Stimulated activated CD8-positive, alpha-beta memory T cell treated with anti-CD3 and anti-CD28 coated beads, Interleukin-2, amount 100 ng/mL, for 1 hour (primary cell): ENCODE measurements around the gene LUZP1.

Experiments used
- DNase-seq, 2 donors: peaks; one replicate each; pipeline ENCODE4 v3.0.0-alpha.2; 2020; ENCODE audit warnings: low read depth in 2 of 2

LUZP1 gene

GRCh38 chr1:23152966-23153684, 15.5 kb downstream of the LUZP1 start:
- no peak for DNase-seq

- no peak for DNase-seq
Observed at GRCh38 chr1:23150742-23151141, 17.9 kb downstream of the LUZP1 start.

- no peak for DNase-seq
Observed at GRCh38 chr1:23150125-23150524, 18.5 kb downstream of the LUZP1 start.

GRCh38 chr1:23149114-23149513, 19.5 kb downstream of the LUZP1 start:
- no peak for DNase-seq

GRCh38 chr1:23148084-23148483, 20.6 kb downstream of the LUZP1 start:
- no peak for DNase-seq

GRCh38 chr1:23140940-23141596, 27.6 kb downstream of the LUZP1 start:
- DNase-seq: no peak

GRCh38 chr1:23135268-23135667, 33.4 kb downstream of the LUZP1 start:
- DNase-seq: no peak

GRCh38 chr1:23134055-23134454, 34.6 kb downstream of the LUZP1 start:
- DNase-seq: no peak

GRCh38 chr1:23133587-23133986, 35.1 kb downstream of the LUZP1 start:
- no peak for DNase-seq

- DNase-seq: no peak
Observed at GRCh38 chr1:23132033-23132432, 36.6 kb downstream of the LUZP1 start.

GRCh38 chr1:23129846-23130245, 38.8 kb downstream of the LUZP1 start:
- no peak for DNase-seq

- DNase-seq: no peak
Observed at GRCh38 chr1:23126801-23127200, 41.9 kb downstream of the LUZP1 start.

GRCh38 chr1:23126200-23126599, 42.5 kb downstream of the LUZP1 start:
- no peak for DNase-seq

GRCh38 chr1:23125489-23125888, 43.2 kb downstream of the LUZP1 start:
- DNase-seq: no peak

- no peak for DNase-seq
Observed at GRCh38 chr1:23124259-23125026, 44.2 kb downstream of the LUZP1 start.

- DNase-seq: no peak
Observed at GRCh38 chr1:23123528-23123927, 45.1 kb downstream of the LUZP1 start.

GRCh38 chr1:23122796-23123195, 45.9 kb downstream of the LUZP1 start:
- no peak for DNase-seq

- DNase-seq: no peak
Observed at GRCh38 chr1:23122023-23122748, 46.5 kb downstream of the LUZP1 start.

- DNase-seq: no peak
Observed at GRCh38 chr1:23120383-23120782, 48.3 kb downstream of the LUZP1 start.

GRCh38 chr1:23118957-23119792, 49.5 kb downstream of the LUZP1 start:
- DNase-seq: no peak

- DNase-seq: no peak
Observed at GRCh38 chr1:23118407-23118806, 50.2 kb downstream of the LUZP1 start.
